Hematopoietic multipotent progenitor cell treated with erythropoietin and hydrocortisone succinate and interleukin-3 and kit ligand, for 17 days (in vitro differentiated cells): ENCODE data around the gene FSTL1.

Experiments
- DNase-seq: peaks from one replicate; pipeline ENCODE4 v3.0.0-alpha.2; 2015; ENCODE audit warnings: low spot score

Gene FSTL1

GRCh38 chr3:120355486-120355885 is 95.3 kb downstream of the FSTL1 start:
- DNase-seq = no peak

DNA sequence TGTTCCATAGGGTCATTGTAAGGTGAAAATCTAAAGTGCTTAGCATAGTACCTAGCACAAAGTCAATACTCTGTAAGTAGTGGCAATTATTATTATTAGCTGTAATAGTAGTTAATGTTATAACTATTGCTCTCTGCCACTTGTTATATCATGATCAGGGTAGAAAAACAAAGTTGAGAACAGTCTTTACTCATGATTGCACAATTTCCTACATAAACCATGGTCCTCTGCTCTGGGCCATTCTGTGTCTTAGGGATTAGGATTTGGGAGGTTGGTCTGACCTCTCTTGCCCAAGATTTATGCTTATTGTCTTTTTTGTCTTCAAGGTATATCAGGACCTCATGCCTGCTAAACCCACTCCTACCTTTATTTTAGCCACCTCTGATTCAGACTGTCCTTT is 97.3 kb downstream of the FSTL1 start:
- no peak for DNase-seq

GRCh38 chr3:120352017-120352416 is 98.8 kb downstream of the FSTL1 start:
- DNase-seq = no peak

- peak; percentile 58 for DNase-seq
These were observed 100.3 kb downstream of the FSTL1 start for GRCh38 chr3:120350401-120350941.

GRCh38 chr3:120349855-120350125 is 101.0 kb downstream of the FSTL1 start:
- no peak for DNase-seq

DNA sequence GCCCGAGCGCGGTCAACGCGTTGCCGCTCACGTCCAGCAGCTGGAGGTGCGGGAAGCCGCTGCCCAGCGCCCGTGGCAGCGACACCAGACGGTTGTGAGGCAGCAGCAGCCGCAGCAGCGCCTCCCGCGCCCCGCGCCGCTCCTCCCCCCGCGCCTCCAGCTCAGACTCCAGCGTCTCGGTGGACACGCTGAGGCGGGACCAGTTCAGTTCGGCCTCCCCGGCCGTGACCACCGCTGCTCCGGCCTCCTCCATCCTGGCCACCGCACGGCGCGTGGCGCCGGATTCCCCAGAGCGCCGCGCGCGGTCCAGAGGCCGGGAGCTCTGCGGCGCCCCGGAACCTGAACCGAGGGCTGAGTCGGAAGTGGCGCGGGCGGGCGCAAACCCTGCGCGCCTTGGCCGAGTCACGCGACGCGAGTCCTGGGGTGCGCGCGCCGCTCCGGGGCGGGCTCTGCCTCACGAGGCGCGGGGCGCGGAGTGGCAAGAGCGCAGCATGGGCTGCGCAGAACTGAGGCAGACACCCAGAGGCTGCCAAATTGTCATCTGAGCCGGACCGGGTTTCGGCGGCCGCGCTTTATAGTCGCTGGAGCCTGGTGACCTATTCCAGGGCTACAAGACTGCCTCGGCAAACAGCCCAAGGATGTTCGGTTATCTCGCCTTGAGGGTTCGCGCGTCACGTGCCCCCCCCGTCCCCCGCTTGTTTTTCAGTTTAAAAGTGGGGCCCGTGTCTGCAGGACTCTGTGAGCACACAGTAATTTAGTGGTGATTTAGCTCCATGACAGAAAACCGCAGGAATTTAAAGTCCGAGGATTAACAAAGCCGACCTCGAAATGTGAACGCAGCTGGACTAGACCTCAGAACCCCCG is 101.6 kb downstream of the FSTL1 start, which contains the start of gene LRRC58:
TSS of gene LRRC58 (minus strand) at position 364 of the 864 bp plus-strand sequence. CDS start at position 253, 111 bp downstream.
- peak; percentile 83 for DNase-seq

- DNase-seq = no peak
These were observed 102.5 kb downstream of the FSTL1 start for GRCh38 chr3:120348065-120348990.

- no peak for DNase-seq
These were observed 106.4 kb downstream of the FSTL1 start for GRCh38 chr3:120344349-120344748.
